Subcutaneous adipose tissue (tissue), 4 donors: Measurements from ENCODE around the gene ELF5. TPM values are rescaled to one million over a fixed set of nuclear protein-coding genes. Genes with fewer than 3 reads are reported as not detected.

Source experiments
- total RNA-seq, 4 donors: library from RNA; depleted of rRNA; stranded (reverse); fragments of >200 nt; gene quantifications; one replicate each; pipeline ENCODE4 v1.1.0, GENCODE V29; 2016
- TF ChIP-seq, protein P1 (sequence below): fragments of 450-650 bp; IDR thresholded peaks from one replicate; pipeline ENCODE4 v1.5.1; 2016; ENCODE audit warnings: low read depth, mild to moderate bottlenecking, control low read depth, antibody characterized with exemption, moderate library complexity

The ELF5 gene
- total RNA-seq, 4 donors from 2014 or later = not detected

DNA sequence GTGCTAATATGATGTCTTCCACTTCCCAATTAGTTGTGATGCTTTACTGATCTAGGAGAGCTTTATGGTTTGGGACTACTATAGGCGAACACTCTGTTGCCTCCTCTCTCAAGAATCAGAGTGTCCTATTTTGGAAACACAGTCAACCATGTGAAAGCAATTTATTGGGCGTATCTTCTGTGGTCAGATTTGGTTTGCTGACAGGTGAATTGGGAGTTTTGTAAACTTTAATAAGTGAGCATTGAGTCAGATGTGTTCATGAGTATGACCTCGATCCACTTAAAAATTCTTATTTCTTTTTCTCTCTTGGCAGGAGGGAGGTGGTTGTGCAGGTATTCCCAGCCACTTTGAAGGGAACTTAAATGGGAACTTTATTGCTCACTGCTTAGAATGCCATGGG is 70.5 kb downstream of the ELF5 start:
- TF ChIP-seq, protein P1, sequence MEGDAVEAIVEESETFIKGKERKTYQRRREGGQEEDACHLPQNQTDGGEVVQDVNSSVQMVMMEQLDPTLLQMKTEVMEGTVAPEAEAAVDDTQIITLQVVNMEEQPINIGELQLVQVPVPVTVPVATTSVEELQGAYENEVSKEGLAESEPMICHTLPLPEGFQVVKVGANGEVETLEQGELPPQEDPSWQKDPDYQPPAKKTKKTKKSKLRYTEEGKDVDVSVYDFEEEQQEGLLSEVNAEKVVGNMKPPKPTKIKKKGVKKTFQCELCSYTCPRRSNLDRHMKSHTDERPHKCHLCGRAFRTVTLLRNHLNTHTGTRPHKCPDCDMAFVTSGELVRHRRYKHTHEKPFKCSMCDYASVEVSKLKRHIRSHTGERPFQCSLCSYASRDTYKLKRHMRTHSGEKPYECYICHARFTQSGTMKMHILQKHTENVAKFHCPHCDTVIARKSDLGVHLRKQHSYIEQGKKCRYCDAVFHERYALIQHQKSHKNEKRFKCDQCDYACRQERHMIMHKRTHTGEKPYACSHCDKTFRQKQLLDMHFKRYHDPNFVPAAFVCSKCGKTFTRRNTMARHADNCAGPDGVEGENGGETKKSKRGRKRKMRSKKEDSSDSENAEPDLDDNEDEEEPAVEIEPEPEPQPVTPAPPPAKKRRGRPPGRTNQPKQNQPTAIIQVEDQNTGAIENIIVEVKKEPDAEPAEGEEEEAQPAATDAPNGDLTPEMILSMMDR = no peak

DNA sequence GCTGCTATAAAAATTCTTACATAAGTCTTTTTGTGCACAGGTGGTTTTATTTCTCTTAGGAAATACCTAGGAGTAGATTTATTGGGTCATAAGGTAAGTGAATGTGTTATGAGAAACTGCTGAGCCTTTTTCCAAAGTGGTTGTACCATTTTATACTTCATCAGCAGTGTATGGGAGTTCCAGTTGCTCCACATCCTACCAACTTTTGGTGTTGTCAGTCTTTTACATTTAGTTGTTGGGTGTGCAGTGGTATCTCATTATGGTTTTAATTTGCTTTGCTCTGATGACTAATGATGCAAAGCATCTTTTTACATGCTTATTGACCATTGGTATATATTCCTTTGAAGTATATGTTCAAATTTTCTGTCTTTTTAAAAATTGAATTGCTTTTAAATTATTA is 71.8 kb downstream of the ELF5 start:
- TF ChIP-seq, protein P1 = no peak

DNA sequence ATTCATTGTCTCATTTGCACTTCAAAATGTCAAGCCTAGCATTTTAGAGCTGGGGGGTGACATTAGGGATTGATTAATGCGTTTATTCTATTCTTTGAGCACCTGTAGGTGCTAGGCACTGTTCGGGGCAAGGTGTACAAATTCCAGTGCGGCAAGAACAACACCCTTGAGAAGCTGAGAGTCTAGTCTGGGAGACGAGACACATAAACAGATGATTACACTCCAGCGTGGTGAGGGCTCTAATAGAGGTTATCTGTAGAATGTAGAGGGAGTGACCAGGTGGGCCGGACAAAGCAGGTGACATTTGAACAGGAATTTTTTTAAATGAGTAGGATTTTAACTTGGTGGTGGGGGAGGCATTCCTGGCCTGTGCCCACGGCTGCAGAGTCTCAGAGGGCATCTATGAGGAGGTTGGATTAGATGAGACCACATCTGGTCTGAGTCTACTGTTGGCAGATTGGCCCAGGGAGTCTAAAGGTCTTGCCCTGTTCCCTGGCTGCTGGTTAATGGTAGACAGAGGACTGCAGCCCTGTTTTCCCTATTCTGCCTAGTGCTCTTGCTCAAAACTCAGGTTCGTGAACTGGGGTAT is 73.9 kb downstream of the ELF5 start:
- TF ChIP-seq, protein P1 = no peak

DNA sequence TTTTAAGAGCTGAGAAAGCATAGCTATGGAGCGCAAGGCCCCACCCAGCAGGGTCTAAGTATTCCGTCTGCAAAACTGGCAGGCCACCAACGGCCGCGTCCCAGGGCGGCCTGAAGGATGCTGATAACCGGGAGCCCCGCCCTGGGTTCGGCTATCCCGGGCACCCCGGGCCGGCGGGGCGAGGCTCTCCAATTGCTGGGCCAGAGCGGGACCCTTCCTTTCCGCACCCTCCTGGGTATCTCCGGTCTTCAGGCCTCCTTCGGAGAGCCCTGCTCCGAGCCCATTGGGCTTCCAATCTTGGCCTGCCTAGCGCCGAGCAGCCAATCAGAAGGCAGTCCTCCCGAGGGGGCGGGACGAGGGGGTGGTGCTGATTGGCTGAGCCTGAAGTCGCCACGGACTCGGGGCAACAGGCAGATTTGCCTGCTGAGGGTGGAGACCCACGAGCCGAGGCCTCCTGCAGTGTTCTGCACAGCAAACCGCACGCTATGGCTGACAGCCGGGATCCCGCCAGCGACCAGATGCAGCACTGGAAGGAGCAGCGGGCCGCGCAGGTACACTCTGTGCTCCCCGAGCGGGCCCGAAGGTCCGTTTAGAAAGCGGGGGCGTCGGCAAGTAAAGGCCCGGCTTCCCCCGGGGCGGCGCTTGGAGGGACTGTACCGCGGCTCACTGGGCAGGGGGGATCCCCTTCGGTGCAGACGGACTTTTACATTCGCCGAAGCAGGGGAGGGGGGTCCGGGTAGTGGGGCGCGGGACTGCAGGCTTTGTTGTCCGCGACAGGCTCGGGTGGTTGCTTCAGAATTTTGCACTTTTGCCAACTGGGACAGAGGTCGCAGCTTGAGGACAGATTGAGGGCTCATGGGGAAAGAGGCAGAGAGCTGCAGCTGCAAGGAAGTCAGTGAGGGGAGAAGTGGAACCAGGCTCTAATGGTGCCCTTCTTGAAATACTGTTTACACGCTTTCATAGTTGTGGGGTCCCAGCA is 74.8 kb downstream of the ELF5 start, which contains the start of gene CAT:
TSS of gene CAT (plus strand) at position 406 of the 979 bp plus-strand sequence. CDS start at position 486, 80 bp downstream.
- TF ChIP-seq, protein P1 = no peak

DNA sequence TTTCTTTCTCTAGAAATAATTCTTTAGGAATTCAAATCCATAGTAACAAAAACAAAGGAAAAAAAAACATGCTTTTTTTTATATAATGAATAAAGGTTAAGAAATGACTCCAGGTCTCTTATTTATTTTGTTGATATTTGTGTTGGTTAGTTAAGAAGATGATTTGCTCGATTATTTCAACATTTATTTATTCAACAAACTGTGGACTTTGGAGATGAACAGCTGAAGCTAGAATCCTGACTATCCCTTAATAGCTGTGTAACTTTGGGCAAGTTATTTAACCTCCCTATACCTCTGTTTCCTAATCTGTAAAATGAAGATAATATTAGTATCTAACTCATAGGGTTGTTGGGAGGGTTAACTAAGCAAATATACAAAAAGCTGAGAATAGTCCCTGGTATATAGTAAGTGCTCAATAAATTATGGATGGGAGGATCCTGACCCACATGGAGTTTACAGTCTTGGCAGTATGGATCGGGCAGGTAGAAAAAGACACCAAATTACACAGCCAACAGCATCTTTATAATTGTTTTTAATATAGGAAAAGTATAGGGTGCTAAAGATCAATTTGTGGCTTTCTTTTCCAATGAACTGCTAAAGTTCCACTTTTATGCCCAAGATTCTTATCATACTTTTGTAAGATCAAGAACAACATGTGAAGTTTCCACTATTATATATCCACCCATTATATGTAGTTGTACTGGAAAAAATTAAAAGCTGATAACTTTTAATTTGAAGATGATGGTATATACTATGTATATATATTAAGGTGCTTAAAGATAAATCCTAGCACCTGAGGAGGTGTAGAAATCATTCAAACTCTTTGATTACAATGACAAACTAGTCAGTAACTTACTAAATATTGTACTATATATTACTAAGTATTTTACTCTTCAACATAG is 76.1 kb downstream of the ELF5 start:
- TF ChIP-seq, protein P1 = no peak

DNA sequence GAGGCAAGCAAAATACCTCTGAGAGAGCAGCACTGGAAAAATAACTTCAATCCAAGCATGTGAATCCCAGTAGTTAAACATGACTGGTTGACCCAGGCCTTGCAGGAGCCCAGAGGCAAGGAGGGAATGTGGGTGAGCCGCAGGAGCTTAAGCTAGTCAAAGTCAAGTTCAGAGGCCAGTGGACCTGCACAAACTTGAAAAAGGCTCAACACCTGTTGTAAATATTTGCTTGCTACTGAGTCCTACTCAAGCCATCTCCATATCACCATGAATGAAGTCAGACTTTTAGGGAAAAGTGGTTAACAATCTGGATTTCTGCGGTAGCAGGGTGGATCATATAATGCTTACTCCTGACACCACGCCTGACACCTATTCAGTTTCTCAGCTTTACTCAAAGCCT is 79.7 kb downstream of the ELF5 start:
- TF ChIP-seq, protein P1 = no peak
